ENCODE measurements around the gene TNFRSF8. TPM values are rescaled to one million over a fixed set of nuclear protein-coding genes. Genes with fewer than 3 reads are reported as not detected.
A peak's percentile ranks its signal among the peaks of the same experiment; 100 is the strongest.

The TNFRSF8 gene
- total and polyA plus RNA-seq, 2 donors = 0.94 to 3.3 TPM

GRCh38 chr1:12183095-12183794, 120.1 kb downstream of the TNFRSF8 start:
- Histone ChIP-seq H3K4me3 (ENCODE audit: low read length in 2 of 2) (no peak overlapping the region), H3K27ac (ENCODE audit: low read depth in 1 of 2, low read length in 1 of 2) (peak overlapping the region in 1 of 2 donors; percentile 25), H3K36me3 (ENCODE audit: control insufficient read depth in 2 of 2, insufficient read depth in 2 of 2, low read length in 1 of 2) (no peaks in the 10 kb centered on the region), H3K4me1 (ENCODE audit: control insufficient read depth in 2 of 2, insufficient read depth in 2 of 2, low read length in 2 of 2) (peaks cover 16 to 50% of the 10 kb centered on the region in 2 donors), H3K9me3 (ENCODE audit: control insufficient read depth in 2 of 2, insufficient read depth in 1 of 2, low read length in 1 of 2) (peaks cover 0 to 5% of the 10 kb centered on the region in 2 donors), H3K27me3 (ENCODE audit: control insufficient read depth in 2 of 2, insufficient read depth in 1 of 2, low read length in 1 of 2) (no peaks in the 10 kb centered on the region)
- WGBS = 92% methylated on average over 7 of the region's 7 CpGs
- DNase-seq (ENCODE audit: low read depth in 6 of 9, low spot score in 9 of 9) = no peak

GRCh38 chr1:12184008-12184681, 121.0 kb downstream of the TNFRSF8 start:
- 41% methylated on average over 10 of the region's 10 CpGs for WGBS
- H3K36me3 ChIP-seq (ENCODE audit: control insufficient read depth in 2 of 2, insufficient read depth in 2 of 2, low read length in 1 of 2) = no peaks in the 10 kb centered on the region
- H3K27ac ChIP-seq (ENCODE audit: low read depth in 1 of 2, low read length in 1 of 2) = peak overlapping the region; percentile 53 to 68
- peak in 1 of 9 donors; percentile 32 for DNase-seq (ENCODE audit: low read depth in 6 of 9, low spot score in 9 of 9)
- H3K4me1 ChIP-seq (ENCODE audit: control insufficient read depth in 2 of 2, insufficient read depth in 2 of 2, low read length in 2 of 2) = peaks cover 7 to 41% of the 10 kb centered on the region in 2 donors
- H3K27me3 ChIP-seq (ENCODE audit: control insufficient read depth in 2 of 2, insufficient read depth in 1 of 2, low read length in 1 of 2) = no peaks in the 10 kb centered on the region
- H3K4me3 ChIP-seq (ENCODE audit: low read length in 2 of 2) = no peak overlapping the region
- peaks cover 0 to 5% of the 10 kb centered on the region in 2 donors for H3K9me3 ChIP-seq (ENCODE audit: control insufficient read depth in 2 of 2, insufficient read depth in 1 of 2, low read length in 1 of 2)

- H3K36me3 ChIP-seq (ENCODE audit: control insufficient read depth in 2 of 2, insufficient read depth in 2 of 2, low read length in 1 of 2) = no peaks in the 10 kb centered on the region
- peaks cover 0 to 5% of the 10 kb centered on the region in 2 donors for H3K9me3 ChIP-seq (ENCODE audit: control insufficient read depth in 2 of 2, insufficient read depth in 1 of 2, low read length in 1 of 2)
- no peaks in the 10 kb centered on the region for H3K27me3 ChIP-seq (ENCODE audit: control insufficient read depth in 2 of 2, insufficient read depth in 1 of 2, low read length in 1 of 2)
- WGBS = 90% methylated on average over 19 of the region's 19 CpGs
- no peak for DNase-seq (ENCODE audit: low read depth in 6 of 9, low spot score in 9 of 9)
- peaks cover 0 to 31% of the 10 kb centered on the region in 2 donors for H3K4me1 ChIP-seq (ENCODE audit: control insufficient read depth in 2 of 2, insufficient read depth in 2 of 2, low read length in 2 of 2)
- H3K4me3 ChIP-seq (ENCODE audit: low read length in 2 of 2) = no peak overlapping the region
- peak overlapping the region; percentile 20 to 68 for H3K27ac ChIP-seq (ENCODE audit: low read depth in 1 of 2, low read length in 1 of 2)
Observed at GRCh38 chr1:12185036-12185917, 122.2 kb downstream of the TNFRSF8 start.

- H3K4me3 ChIP-seq (ENCODE audit: low read length in 2 of 2) = no peak overlapping the region
- no peaks in the 10 kb centered on the region for H3K36me3 ChIP-seq (ENCODE audit: control insufficient read depth in 2 of 2, insufficient read depth in 2 of 2, low read length in 1 of 2)
- peaks cover 0 to 26% of the 10 kb centered on the region in 2 donors for H3K4me1 ChIP-seq (ENCODE audit: control insufficient read depth in 2 of 2, insufficient read depth in 2 of 2, low read length in 2 of 2)
- H3K27ac ChIP-seq (ENCODE audit: low read depth in 1 of 2, low read length in 1 of 2) = peak overlapping the region in 1 of 2 donors; percentile 20
- DNase-seq (ENCODE audit: low read depth in 6 of 9, low spot score in 9 of 9) = no peak
- peaks cover 0 to 5% of the 10 kb centered on the region in 2 donors for H3K9me3 ChIP-seq (ENCODE audit: control insufficient read depth in 2 of 2, insufficient read depth in 1 of 2, low read length in 1 of 2)
- 89% methylated on average over 13 of the region's 13 CpGs for WGBS
- no peaks in the 10 kb centered on the region for H3K27me3 ChIP-seq (ENCODE audit: control insufficient read depth in 2 of 2, insufficient read depth in 1 of 2, low read length in 1 of 2)
Observed at GRCh38 chr1:12185918-12186678, 123.0 kb downstream of the TNFRSF8 start.

- DNase-seq (ENCODE audit: low read depth in 6 of 9, low spot score in 9 of 9) = no peak
- Histone ChIP-seq H3K4me1 (ENCODE audit: control insufficient read depth in 2 of 2, insufficient read depth in 2 of 2, low read length in 2 of 2) (peaks cover 0 to 21% of the 10 kb centered on the region in 2 donors), H3K36me3 (ENCODE audit: control insufficient read depth in 2 of 2, insufficient read depth in 2 of 2, low read length in 1 of 2) (peaks cover 0 to under 1% of the 10 kb centered on the region in 2 donors), H3K27ac (ENCODE audit: low read depth in 1 of 2, low read length in 1 of 2) (no peak overlapping the region), H3K4me3 (ENCODE audit: low read length in 2 of 2) (no peak overlapping the region), H3K9me3 (ENCODE audit: control insufficient read depth in 2 of 2, insufficient read depth in 1 of 2, low read length in 1 of 2) (peaks cover 0 to 5% of the 10 kb centered on the region in 2 donors), H3K27me3 (ENCODE audit: control insufficient read depth in 2 of 2, insufficient read depth in 1 of 2, low read length in 1 of 2) (no peaks in the 10 kb centered on the region)
- 93% methylated on average over 4 of the region's 4 CpGs for WGBS
Observed at GRCh38 chr1:12186679-12186985, 123.5 kb downstream of the TNFRSF8 start.

GRCh38 chr1:12188115-12188514, 125.0 kb downstream of the TNFRSF8 start:
- peaks cover 0 to 5% of the 10 kb centered on the region in 2 donors for H3K9me3 ChIP-seq (ENCODE audit: control insufficient read depth in 2 of 2, insufficient read depth in 1 of 2, low read length in 1 of 2)
- WGBS = 88% methylated on average over 3 of the region's 3 CpGs
- H3K27me3 ChIP-seq (ENCODE audit: control insufficient read depth in 2 of 2, insufficient read depth in 1 of 2, low read length in 1 of 2) = no peaks in the 10 kb centered on the region
- H3K4me3 ChIP-seq (ENCODE audit: low read length in 2 of 2) = no peak overlapping the region
- DNase-seq (ENCODE audit: low read depth in 6 of 9, low spot score in 9 of 9) = no peak
- peaks cover 0 to 19% of the 10 kb centered on the region in 2 donors for H3K4me1 ChIP-seq (ENCODE audit: control insufficient read depth in 2 of 2, insufficient read depth in 2 of 2, low read length in 2 of 2)
- no peak overlapping the region for H3K27ac ChIP-seq (ENCODE audit: low read depth in 1 of 2, low read length in 1 of 2)
- H3K36me3 ChIP-seq (ENCODE audit: control insufficient read depth in 2 of 2, insufficient read depth in 2 of 2, low read length in 1 of 2) = peaks cover 0 to 5% of the 10 kb centered on the region in 2 donors

GRCh38 chr1:12188657-12189327, 125.7 kb downstream of the TNFRSF8 start:
- Histone ChIP-seq H3K4me3 (ENCODE audit: low read length in 2 of 2) (no peak overlapping the region), H3K4me1 (ENCODE audit: control insufficient read depth in 2 of 2, insufficient read depth in 2 of 2, low read length in 2 of 2) (peaks cover 0 to 19% of the 10 kb centered on the region in 2 donors), H3K36me3 (ENCODE audit: control insufficient read depth in 2 of 2, insufficient read depth in 2 of 2, low read length in 1 of 2) (peaks cover 0 to 5% of the 10 kb centered on the region in 2 donors), H3K27me3 (ENCODE audit: control insufficient read depth in 2 of 2, insufficient read depth in 1 of 2, low read length in 1 of 2) (no peaks in the 10 kb centered on the region), H3K27ac (ENCODE audit: low read depth in 1 of 2, low read length in 1 of 2) (no peak overlapping the region), H3K9me3 (ENCODE audit: control insufficient read depth in 2 of 2, insufficient read depth in 1 of 2, low read length in 1 of 2) (peaks cover 0 to 5% of the 10 kb centered on the region in 2 donors)
- WGBS = 96% methylated on average over 13 of the region's 13 CpGs
- no peak for DNase-seq (ENCODE audit: low read depth in 6 of 9, low spot score in 9 of 9)

- Histone ChIP-seq H3K27ac (ENCODE audit: low read depth in 1 of 2, low read length in 1 of 2) (no peak overlapping the region), H3K9me3 (ENCODE audit: control insufficient read depth in 2 of 2, insufficient read depth in 1 of 2, low read length in 1 of 2) (peaks cover 0 to 5% of the 10 kb centered on the region in 2 donors), H3K27me3 (ENCODE audit: control insufficient read depth in 2 of 2, insufficient read depth in 1 of 2, low read length in 1 of 2) (no peaks in the 10 kb centered on the region), H3K4me3 (ENCODE audit: low read length in 2 of 2) (no peak overlapping the region), H3K36me3 (ENCODE audit: control insufficient read depth in 2 of 2, insufficient read depth in 2 of 2, low read length in 1 of 2) (peaks cover 0 to 5% of the 10 kb centered on the region in 2 donors), H3K4me1 (ENCODE audit: control insufficient read depth in 2 of 2, insufficient read depth in 2 of 2, low read length in 2 of 2) (peaks cover 0 to 16% of the 10 kb centered on the region in 2 donors)
- DNase-seq (ENCODE audit: low read depth in 6 of 9, low spot score in 9 of 9) = no peak
- 94% methylated on average over 5 of the region's 5 CpGs for WGBS
Observed at GRCh38 chr1:12189328-12189682, 126.2 kb downstream of the TNFRSF8 start.

Measured in thymus (tissue), 11 donors.